K562 (cell line): ENCODE data around the gene RNF150.

Experiments used
- CHCHD3 ChIP-seq: fragments of 250-450 bp; sonication (Bioruptor Pico); IDR thresholded peaks from 2 replicates; pipeline ENCODE4 v2.1.2; 2022; ENCODE audit warnings: mild to moderate bottlenecking
- EZH2 ChIP-seq: IDR thresholded peaks from 2 replicates; pipeline ENCODE4 v1.6.1; 2012; ENCODE audit warnings: low read depth, mild to moderate bottlenecking, inconsistent platforms, low read length, borderline replicate concordance
- FOXM1 ChIP-seq, 2 experiments: fragments of 450-650 bp in 1 of 2; sonication (generic) in 1 of 2; formaldehyde crosslinking in 1 of 2; IDR thresholded peaks; 2 replicates each; pipeline versions ENCODE4 v1.6.1 to v1.9.0; 2017 to 2022; ENCODE audit warnings: low read depth in 2 of 2, mild to moderate bottlenecking in 2 of 2, missing genetic modification reagents in 1 of 2, moderate library complexity in 1 of 2
- GABPA ChIP-seq: fragments of 200-800 bp; sonication (Bioruptor generic); conservative IDR thresholded peaks from 2 replicates; pipeline ENCODE4 v1.6.1; 2016; ENCODE audit warnings: low read depth, missing genetic modification characterization, missing compliant biosample characterization
- GABPB1 ChIP-seq: sonication (generic); formaldehyde crosslinking; IDR thresholded peaks from 2 replicates; pipeline ENCODE4 v1.8.0; 2022; ENCODE audit warnings: mild to moderate bottlenecking, missing genetic modification reagents
- NBN ChIP-seq: fragments of 450-650 bp; IDR thresholded peaks from 2 replicates; pipeline ENCODE4 v1.6.1; 2016; ENCODE audit warnings: low read depth, mild to moderate bottlenecking
- ZBTB7A ChIP-seq: IDR thresholded peaks from 2 replicates; pipeline ENCODE4 v1.6.1; 2011; ENCODE audit warnings: low read depth, mild to moderate bottlenecking, low read length, moderate library complexity, borderline replicate concordance; ENCODE audit not compliant: control insufficient read depth
- ZNF609 ChIP-seq: sonication (generic); formaldehyde crosslinking; IDR thresholded peaks from 2 replicates; pipeline ENCODE4 v1.8.1; 2023; ENCODE audit warnings: missing genetic modification reagents, mild to moderate bottlenecking, borderline replicate concordance
- TF ChIP-seq, protein P1 (sequence below), 3 experiments: IDR thresholded peaks in 2 of 3; conservative IDR thresholded peaks in 1 of 3; 2 replicates each; pipeline ENCODE4 v1.5.1; 2011 to 2012; ENCODE audit warnings: low read length in 3 of 3, mild to moderate bottlenecking in 3 of 3, control low read depth in 2 of 3, improper control_type of control experiment in 1 of 3, inconsistent platforms in 1 of 3, low read depth in 1 of 3, mixed read lengths in 1 of 3, moderate library complexity in 1 of 3; ENCODE audit not compliant: insufficient read depth in 2 of 3

DNA sequence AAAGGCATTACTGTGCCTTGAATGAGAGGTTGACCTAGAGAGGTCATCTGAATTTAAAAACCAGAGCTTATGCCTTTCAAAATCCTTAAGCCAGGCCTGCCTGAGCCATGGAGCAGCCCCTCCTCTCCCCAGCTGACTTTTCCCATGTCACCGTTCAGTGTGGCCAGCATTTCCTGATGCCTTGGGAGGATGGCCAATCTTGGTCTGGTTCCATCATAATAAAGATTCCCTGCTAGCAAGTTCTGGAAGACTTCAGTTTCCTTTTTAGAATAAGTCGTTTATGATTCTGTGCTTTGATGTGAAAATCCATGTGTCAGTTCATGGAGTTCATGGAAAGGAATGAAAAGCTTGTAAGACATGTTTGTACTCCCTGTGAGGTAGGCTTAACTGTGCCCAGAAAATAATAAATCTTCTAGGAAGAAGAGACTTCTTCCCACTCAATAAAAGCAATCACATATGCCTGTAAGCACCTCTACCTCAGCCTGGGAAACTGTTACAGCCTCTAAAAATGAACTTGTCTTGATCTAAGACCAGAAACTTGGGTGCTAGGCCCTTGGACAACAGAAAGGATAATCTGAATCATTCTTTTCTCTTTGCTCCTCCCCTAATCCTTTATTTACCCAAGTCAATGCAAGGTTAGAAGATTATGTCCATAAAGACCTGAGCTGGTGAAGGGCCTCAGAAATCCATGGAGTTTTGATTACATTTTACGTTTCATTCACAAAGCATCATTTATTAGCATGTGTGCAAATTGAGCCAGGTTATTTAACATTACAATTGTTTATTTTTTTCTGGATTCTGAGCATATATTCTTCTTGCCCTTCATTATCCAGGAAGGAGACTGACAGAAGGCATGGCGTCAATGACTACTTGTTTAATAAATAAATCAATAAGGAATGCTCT, 293.1 kb downstream of the RNF150 start:
- TF ChIP-seq ZBTB7A (no peak), CHCHD3 (CRISPR knock-in tag) (no peak), ZNF609 (no peak), EZH2 (no peak), FOXM1 (IDR thresholded peaks at IDR 0.05; ENCODE audit: low read depth) (no peak), FOXM1 (CRISPR knock-in tag; IDR thresholded peaks at IDR 0.05; ENCODE audit: low read depth) (no peak), GABPB1 (CRISPR knock-in tag) (no peak), NBN (no peak), GABPA (tag) (no peak)
- TF ChIP-seq, protein P1, sequence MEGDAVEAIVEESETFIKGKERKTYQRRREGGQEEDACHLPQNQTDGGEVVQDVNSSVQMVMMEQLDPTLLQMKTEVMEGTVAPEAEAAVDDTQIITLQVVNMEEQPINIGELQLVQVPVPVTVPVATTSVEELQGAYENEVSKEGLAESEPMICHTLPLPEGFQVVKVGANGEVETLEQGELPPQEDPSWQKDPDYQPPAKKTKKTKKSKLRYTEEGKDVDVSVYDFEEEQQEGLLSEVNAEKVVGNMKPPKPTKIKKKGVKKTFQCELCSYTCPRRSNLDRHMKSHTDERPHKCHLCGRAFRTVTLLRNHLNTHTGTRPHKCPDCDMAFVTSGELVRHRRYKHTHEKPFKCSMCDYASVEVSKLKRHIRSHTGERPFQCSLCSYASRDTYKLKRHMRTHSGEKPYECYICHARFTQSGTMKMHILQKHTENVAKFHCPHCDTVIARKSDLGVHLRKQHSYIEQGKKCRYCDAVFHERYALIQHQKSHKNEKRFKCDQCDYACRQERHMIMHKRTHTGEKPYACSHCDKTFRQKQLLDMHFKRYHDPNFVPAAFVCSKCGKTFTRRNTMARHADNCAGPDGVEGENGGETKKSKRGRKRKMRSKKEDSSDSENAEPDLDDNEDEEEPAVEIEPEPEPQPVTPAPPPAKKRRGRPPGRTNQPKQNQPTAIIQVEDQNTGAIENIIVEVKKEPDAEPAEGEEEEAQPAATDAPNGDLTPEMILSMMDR (IDR thresholded peaks at IDR 0.05 in 2 of 3, conservative IDR thresholded peaks at IDR 0.05 in 1 of 3; ENCODE audit: insufficient read depth in 2 of 3, low read depth in 1 of 3, low read length in 3 of 3) = no peak
